NCI-H2196 treated with DMSO at 0.1 percent for 48 hours (cell line): ENCODE results near the gene USP12.

Experiments used
- DNase-seq: peaks from one replicate; lab custom pipeline; 2025; ENCODE audit not compliant: unreplicated experiment; lab: John Stamatoyannopoulos, UW

The USP12 gene

DNA sequence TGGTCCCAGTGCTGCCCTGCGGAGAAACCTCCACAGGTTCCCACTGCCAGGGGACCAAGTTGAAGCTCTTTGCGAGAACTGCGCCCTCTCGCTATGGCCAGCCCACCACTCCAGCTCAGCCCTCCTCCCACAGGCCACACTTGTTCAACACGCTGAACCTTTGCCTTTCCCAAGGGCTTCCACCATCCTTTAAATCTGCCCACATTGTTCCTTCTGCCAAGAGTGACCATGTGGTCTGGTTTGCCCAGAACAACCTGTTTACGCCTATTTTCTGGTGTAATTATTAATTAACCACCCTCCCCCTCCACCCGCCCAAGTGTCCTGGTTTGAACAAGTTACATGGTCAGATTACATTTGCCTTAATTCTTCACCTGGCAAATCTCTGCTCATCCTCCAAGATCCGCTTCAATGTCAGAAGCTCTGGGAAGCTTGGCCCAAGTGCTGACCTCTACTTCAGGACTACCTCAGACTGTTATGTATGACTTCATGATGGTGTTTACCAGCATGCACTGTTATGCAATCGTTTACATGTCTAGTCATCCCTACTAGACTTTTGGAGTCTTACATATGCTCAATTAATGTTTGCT lies 12.0 kb upstream of the USP12 start:
- no peak for DNase-seq

DNA sequence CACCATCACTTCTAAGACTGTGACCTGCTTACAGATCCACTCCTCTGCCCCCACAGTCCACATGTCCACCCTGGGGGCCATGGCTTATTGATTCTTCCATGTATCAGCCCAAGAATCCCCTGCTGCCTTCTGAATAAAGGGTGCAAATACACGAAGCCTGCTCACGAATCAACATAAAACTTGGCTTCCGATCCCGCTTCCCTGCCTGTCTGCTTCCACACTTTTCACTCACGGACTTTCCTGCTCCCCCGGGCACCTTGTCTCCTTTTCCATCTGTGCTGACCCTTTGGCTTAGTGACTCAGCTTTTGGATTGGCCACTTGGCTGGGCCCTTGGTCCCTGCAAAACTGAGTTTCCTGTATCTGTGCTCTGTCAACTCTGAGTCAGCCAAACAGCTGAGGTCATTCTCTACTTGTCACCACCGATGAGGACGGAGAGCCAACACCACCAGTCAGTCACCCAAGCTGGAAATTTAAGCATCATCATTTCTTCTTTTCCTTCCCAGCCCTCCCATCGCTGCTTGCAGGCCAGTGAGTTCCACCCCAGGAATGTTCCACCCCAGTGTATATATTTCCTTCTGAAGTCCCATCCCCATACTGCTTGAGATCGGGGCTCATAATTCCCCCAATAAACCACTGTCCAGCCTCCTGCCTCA lies 11.4 kb upstream of the USP12 start:
- DNase-seq = no peak

DNA sequence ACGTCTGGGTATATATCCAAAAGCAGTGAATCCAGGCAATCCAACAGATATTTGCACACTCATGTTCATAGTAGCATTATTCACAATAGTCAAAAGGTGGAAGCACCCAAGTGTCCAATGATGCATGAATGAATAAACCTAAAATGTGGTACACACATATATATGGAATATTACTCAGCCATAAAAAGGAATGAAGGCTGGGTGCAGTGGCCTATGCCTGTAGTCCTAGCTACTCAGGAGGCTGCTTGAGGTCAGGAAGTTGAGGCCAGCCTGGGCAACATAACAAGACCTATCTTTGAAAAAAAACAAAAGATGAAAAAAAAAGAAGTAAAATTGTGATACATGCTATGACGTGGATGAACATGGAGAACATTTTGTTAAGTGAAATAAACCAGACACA lies 10.4 kb upstream of the USP12 start:
- no peak for DNase-seq

DNA sequence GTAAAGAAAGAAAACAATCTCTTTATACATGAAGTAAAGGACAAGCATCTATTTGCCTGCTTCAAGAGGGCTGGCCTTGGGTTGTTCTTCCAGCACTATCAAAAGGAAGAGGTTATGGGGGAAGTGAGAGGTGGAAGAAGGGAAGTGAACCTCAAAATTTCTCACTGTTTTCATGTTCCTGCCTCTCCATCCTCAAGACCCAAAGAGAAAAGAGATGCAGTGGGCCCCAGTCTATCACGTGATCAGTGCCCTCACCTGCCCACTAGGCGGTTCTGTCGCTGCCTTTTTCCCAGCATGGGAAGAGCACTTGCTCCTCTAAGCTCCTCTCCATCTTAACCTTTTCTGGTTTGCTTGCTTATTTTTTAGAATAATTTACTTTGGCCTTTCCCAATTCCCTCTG lies 6.2 kb upstream of the USP12 start:
- no peak for DNase-seq

DNA sequence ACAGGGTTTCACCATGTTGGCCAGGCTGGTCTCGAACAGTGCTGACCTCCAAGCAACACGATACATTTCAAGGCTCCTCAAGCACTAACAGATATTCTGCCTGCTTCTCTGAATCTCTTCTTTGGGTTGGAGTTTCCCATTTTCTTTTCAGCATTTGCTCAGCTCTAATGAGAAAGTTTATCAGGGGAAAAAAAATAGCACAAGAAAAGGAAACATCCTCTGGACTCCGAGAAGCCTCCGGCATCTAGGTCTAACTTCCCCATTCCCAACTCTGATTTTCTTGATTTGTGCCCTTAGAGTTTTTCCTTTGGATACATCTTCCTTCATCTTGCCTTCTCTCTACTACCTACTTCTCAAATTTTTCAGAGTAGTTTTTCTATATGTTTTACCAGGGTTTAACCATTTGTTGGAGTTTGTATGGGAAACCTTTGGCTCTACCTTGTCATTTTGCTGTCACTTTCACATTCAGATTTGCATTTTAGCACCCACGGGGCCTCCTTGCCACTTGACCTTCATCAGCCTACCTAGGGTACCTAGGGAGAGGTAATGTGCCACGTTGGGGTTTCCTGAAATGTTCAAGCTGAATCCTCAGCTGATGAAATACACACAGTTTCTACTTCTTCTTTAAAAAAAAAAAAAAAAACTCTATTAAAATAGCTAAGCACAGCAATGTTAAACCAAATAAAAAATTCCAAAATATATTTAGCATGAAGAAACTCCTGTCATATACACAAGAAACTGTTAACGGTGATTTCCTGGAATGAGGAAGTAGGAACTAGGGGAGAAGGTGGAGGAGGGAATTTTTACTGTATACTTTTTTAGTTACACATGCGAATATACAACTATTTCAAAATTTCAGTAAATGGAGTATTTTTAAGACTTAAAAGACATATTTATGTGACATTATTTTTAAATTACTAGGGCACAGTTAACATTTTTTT lies 5.1 kb upstream of the USP12 start:
- no peak for DNase-seq

DNA sequence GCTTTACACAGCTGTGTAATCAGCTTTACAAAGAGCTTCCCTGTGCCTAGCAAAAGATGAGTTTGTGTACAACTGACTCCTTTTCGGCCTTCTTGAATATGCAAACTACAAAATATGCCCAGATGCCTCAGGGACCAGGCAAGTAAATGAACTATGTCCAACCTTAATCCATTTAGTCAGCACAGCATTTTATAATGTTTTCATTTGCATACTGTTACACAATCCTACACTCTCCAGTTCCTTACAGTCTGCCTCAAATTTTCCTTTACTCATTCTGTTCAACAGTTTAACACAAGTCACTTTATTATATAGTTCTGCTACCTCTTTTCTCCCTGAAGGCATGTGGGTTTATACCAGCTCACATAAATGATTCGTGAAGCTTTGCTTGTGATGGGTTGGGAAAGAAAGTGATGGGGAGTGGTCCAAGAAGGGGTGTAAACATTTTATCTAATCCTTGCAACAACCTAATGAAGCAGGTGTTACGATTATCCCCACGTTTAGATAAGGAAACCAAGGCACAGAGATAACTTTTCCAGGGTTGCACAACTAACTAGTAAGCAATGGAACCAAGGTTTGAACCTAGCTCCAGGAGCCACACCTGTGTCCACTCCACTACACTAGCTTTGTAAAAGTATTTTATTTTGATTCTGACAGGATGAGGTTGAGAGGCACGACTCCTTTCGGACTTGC lies 3.3 kb upstream of the USP12 start:
- no peak for DNase-seq

DNA sequence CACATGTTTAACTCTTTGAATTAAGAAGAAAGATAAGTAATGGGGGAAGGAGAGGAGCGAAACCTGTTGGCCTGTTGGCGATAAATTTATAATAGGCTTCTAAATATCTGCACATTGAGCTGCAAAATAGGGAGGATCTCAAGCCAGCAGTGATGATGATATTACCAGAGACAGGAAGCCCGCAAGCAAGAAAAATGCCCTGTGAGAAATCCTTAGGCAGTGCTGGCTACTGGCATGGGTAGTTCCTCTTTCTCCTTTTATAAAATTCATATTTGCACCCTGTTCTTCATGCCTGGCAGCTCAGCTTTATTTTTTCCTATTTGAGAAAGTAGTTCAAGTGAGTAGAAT lies 858 bp upstream of the USP12 start:
- DNase-seq = no peak

DNA sequence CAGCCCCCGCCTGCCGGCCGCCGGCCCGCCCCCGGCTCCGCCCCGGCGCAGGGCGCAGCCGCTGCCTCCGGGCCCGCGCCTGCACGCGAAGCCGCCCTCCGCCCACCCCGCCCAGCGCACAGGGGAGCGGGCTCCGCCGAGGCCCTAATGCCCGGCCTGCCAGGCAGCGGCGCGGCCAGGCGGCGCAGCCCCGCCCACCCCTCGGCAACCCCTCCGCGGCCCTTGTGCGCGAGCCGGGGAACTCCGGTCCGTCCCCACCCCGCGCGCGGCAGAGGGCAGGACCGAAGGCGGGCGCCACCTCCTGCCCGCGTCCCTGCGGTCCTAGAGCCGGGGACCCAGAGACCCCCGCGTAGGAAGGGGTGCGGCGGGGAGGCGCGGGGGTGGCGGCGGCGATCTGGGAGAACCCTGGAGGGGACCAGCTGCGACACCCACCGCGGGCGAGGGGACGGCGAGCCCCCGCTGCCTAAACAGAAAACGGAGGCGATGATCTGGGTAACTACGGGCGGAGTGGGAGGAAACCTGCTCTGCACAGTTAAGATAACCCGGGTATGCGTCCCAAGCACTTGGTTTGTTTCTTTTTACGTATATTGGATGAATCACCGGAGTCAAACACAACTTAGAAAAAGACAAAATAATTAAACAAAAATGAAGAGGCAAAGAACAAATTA lies 350 bp upstream of the USP12 start:
- DNase-seq = peak; percentile 58

DNA sequence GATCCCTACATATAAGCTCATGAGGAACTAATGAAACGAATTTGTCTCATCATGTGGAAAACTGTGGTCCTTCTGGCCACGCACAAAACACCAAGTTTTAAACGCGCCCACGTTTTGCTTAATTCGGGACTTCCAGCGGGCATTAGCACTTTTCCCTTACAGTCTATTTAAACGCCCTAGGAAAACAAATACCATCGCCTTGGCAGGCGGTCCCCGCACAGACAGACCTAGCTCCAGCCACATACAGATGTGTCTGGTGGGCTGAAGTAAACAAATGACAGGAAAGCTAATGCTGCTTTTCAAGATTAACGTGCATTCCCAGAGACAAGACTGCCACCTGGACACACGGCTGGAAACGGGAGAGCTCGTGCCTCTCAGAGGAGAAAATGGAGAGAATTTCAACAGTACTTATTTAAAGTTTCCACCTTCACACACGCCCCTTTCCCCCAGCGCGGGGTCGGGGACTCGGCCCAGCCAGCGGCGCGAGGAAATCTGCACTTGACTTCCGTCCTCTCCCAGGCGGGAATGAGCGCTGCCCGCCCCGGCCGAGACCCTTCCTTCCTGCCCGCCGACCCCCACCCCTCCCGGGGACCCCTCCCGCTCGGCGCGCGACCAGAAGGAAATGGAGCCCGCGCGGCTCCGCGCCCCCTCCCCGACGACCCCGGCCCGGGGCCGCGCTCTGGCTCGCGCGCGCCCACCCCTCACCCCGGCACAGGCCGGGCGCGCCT lies 931 bp downstream of the USP12 start:
- DNase-seq = no peak

DNA sequence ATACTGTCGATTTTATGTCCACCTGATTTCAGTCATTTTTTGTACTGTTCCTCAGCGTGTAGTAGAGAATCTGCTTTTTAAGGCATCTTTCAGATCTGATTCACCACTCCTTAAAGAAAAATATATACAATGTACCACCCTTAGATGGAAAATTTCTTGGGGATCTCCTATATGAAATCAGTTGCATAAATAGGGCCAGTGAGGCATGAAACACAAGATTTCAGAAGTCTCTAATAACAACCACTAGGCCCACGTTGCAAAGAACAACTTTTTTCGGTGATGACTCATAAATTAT lies 1.4 kb downstream of the USP12 start:
- DNase-seq = no peak

DNA sequence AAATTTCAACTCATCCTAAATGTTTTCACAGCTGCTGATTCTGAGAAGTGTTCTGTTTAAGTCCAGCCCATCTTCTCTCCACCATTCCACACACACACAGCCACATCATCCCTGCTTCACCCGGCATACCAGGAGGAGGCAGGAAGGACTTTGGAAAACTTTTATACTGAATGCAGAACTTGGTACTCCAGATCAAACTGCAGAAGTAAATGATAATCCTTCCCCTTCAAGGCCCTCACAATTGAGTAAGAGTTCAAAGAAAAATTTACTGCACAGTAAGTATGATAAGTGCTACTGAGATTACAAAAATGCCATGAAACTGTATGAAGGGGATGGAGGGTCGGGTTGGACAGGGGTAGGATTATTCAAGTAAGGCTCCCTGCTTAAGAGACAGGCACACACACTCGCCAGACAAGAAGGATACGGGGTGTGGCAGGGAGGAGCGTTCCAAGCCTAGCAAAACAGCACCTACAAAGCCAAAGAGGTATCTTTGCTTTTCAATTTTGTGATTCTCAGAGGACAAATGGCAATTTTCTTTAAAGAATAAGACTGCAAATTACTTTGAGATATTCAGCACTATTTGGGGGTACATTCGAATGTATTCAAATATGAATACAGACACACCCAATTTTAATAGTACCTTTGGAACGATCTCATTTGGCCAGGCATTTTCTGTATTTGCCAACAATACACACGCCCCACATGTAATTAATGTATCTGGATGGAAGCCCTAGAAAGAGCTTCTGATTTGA lies 2.5 kb downstream of the USP12 start:
- no peak for DNase-seq

DNA sequence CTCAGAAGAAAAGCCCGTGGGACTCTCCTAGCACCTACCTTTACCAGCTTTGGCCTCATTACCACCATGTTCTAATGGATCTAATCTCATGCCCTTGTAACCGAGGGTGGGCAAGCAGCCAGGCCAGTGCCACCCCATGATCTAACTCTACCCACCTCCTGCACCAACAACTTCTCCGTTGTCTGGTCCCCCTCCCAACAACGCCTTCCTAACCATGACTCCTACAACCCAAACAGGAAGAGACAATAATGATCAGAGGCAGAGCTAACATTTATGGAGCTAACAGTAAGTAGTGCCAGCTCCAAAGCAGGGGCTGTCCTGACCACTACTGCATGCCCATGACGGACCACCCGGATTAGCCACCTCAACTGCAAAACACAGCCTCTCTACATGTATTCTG lies 3.5 kb downstream of the USP12 start:
- no peak for DNase-seq

DNA sequence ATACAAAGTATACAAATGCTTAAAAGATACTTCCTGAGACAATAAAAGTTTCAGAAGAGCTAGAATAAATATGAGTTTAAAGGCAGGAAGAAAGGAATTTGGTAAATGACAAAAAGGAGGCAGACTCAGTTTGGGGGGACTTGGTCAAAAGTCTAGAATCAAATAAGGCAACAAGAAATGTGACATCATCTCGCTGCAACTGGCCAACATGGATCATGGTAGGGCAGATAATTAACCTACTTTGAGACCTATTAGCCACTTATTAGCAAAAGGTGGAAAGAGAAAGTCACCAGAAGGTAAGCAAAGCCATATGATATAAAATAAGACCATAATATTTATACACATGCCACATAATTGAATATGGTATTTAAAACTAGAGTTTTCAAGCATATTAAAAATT lies 5.3 kb downstream of the USP12 start:
- DNase-seq = no peak

DNA sequence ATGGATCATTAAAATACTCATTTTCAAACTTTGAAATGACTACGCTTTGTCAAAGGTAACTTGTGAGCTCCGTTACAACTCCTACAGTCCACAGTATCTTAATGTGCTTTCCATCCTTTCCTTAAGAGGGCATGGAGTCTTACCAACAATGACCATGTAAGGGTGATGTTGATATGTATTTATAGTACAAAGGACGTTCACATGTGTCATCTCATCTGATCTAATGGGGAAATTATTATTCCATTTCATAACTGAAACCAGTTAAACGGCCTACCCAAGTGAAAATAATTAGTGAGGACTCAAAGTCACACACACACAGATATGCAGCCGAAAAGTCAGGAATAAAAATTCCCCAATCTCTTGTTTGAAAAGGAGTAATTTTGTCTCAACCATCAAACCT lies 9.6 kb downstream of the USP12 start:
- DNase-seq = no peak

DNA sequence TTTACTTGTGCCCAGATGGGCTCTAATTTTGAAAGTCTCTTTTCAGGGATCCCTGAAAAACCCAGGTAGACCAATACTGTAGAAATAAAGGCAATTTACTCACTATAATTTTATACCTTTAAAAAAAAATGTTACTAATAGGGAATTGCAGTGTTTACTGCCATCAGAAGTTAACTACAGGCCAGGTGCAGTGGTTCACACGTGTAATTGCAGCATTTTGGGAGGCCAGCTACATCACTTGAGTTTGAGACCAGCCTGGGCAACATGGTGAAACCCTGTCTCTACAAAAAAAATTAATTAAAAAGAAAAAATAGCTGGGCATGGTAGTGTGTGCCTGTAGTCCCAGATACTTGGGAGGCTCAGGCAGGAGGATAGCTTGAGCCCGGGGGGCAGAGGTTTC lies 10.2 kb downstream of the USP12 start:
- DNase-seq = no peak

DNA sequence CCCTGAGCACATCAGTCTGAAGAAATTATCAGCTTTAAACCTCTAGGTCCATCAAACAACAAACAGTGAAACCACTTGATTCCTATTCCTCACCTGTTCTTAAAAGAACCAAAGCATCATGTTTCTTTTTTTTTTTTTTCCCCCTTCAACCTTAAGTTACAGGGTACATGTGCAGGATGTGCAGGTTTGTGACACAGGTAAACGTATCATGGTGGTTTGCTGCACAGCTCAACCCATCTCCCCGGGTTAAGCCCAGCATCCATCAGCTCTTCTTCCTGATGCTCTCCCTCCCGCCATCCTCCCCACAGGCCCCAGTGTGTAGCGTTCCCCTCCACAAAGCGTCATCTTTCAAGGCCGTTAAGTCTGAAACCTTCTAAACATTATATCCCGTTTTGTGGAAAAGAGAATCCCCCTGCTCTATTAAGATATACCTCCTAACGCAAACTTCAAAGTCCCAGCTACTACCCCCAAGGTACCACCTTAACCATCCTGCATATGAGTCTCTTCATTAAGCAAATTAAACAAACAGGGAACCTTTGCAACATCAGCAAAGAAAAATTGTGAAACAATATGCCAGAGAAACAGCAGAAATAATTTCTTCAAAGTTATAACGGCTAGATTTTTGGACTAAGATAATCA lies 10.8 kb downstream of the USP12 start:
- DNase-seq = no peak

DNA sequence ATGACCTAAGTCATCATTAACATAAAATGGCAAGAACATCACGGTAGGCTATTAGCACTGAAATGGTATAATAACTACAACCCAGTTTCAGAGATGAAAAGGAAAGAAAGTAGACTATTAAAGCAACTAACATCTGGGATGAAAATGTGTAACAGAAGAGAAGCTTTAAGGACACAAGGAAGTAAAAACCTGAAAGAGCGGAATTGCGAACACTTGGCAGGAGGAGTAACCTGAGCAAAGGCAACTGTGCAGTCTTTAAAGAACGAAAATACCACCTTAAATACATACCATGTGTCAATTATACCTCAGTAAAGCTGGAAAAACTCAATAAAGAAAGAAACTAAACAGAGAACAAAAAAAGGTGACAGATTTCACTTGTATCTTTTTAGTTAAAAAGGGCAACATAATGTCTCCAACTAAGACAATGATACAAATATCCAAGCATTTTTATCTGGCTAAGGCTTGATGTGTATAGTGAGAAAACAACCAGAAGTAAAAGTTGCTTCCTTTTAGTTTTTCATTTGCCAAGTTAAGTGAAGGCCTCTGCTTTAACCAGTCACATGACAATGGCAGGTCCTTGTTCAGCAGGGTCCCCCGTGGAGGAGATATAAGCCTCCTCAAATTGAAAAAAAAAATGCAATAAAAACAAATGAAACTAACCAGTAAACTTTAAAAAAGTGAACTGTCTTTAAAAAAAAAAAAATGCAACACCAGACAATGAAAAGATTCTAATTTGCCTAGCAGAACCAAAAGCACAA lies 11.6 kb downstream of the USP12 start:
- no peak for DNase-seq

DNA sequence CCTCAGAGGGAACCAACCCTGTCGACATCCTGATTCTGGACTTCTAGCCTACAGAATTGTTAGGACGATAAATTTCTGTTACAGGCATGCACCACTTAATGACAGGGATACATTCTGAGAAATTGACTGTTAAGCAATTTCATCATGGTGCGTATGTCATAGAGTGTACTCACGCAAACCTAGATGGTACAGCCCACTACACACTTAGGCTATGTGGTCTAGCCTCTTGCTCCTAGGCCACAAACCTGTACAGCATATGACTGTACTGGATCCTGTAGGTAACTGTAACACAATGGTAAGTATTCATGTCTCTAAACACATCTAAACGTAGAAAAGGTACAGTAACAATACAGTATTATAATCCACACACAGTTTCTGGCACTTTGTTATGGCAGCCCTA lies 13.3 kb downstream of the USP12 start:
- no peak for DNase-seq
